Panc1 (cell line): ENCODE data around the gene PXDN. TPM values are rescaled to one million over a fixed set of nuclear protein-coding genes. Genes with fewer than 3 reads are reported as not detected.
A peak's percentile ranks its signal among the peaks of the same experiment; 100 is the strongest.

Source experiments
- ATAC-seq: fragments of 200-7000 bp; cut with Tn5 transposase; 2 replicates; pipeline ENCODE4 v1.9.1; 2020; ENCODE audit warnings: mild to moderate bottlenecking, moderate library complexity
- BruUV-seq: library from RNA; stranded (reverse); fragments of 400-500 nt; replicated peaks from 2 replicates; lab custom pipeline; 2021; lab: Mats Ljungman, UMichigan
- CTCF ChIA-PET: fragments of 300-600 bp; sonication (Branson Sonifier 250); formaldehyde crosslinking; loops from one replicate; lab custom pipeline; 2022; ENCODE audit warnings: antibody characterized with exemption; lab: Charles Lee
- POLR2A ChIA-PET: fragments of 300-600 bp; sonication (Branson Sonifier 250); formaldehyde crosslinking; loops from one replicate; lab custom pipeline; 2022; ENCODE audit warnings: antibody characterized with exemption; lab: Charles Lee
- DNase-seq: peaks from one replicate; pipeline ENCODE4 v3.0.0-alpha.2; 2010; ENCODE audit warnings: low read depth, low spot score
- H3K27ac ChIP-seq: 2 replicates; pipeline ENCODE4 v1.5.1; 2011; ENCODE audit warnings: mild to moderate bottlenecking, low read length, inconsistent platforms
- H3K27me3 ChIP-seq: fragments of 200-500 bp; sonication (Bioruptor generic); 2 replicates; pipeline ENCODE4 v1.6.0; 2014; ENCODE audit warnings: low read length, inconsistent platforms; ENCODE audit not compliant: control insufficient read depth, insufficient read depth
- H3K36me3 ChIP-seq: fragments of 200-500 bp; sonication (Bioruptor generic); 2 replicates; pipeline ENCODE4 v1.5.1; 2014; ENCODE audit warnings: inconsistent platforms, mild to moderate bottlenecking, low read length, moderate library complexity; ENCODE audit not compliant: control insufficient read depth, insufficient read depth
- H3K4me1 ChIP-seq: 2 replicates; pipeline ENCODE4 v1.5.1; 2011; ENCODE audit warnings: inconsistent platforms, mild to moderate bottlenecking, low read length, moderate library complexity; ENCODE audit not compliant: control insufficient read depth, insufficient read depth
- H3K4me3 ChIP-seq, 2 experiments: 2 replicates each; pipeline ENCODE4 v1.5.1; 2011 to 2012; ENCODE audit warnings: low read depth in 2 of 2, low read length in 2 of 2, mild to moderate bottlenecking in 2 of 2, inconsistent platforms in 1 of 2, moderate library complexity in 1 of 2
- H3K9me3 ChIP-seq: fragments of 200-500 bp; sonication (Bioruptor generic); 2 replicates; pipeline ENCODE4 v1.5.1; 2014; ENCODE audit warnings: low read depth, mild to moderate bottlenecking, inconsistent platforms, low read length, moderate library complexity; ENCODE audit not compliant: control insufficient read depth, insufficient read depth
- CTCF ChIP-seq: fragments of 450-650 bp; IDR thresholded peaks from 2 replicates; pipeline ENCODE4 v1.5.1; 2017; ENCODE audit warnings: mild to moderate bottlenecking
- POLR2AphosphoS5 ChIP-seq: IDR thresholded peaks from 2 replicates; pipeline ENCODE4 v1.6.1; 2012; ENCODE audit warnings: mild to moderate bottlenecking, low read depth, low read length, moderate library complexity
- REST ChIP-seq, 2 experiments: IDR thresholded peaks; 2 replicates each; pipeline ENCODE4 v1.6.1; 2011 to 2012; ENCODE audit warnings: low read depth in 2 of 2, control low read depth in 1 of 2, low read length in 1 of 2, mild to moderate bottlenecking in 1 of 2, moderate library complexity in 1 of 2; ENCODE audit not compliant: insufficient read depth in 1 of 2
- SIN3A ChIP-seq: IDR thresholded peaks from 2 replicates; pipeline ENCODE4 v1.6.1; 2012; ENCODE audit warnings: low read depth, mild to moderate bottlenecking, low read length, moderate library complexity, borderline replicate concordance; ENCODE audit not compliant: insufficient read depth
- TCF7L2 ChIP-seq: IDR thresholded peaks from 2 replicates; pipeline ENCODE4 v1.6.1; 2011; ENCODE audit warnings: mild to moderate bottlenecking, low read depth, low read length, inconsistent platforms
- in situ Hi-C: cut with HindIII; loops from 2 replicates; pipeline ENCODE4 v1.10.0; 2016; ENCODE audit warnings: low sequenced_read_pairs, low pct_unique_long_range_greater_than_20kb
- intact Hi-C: fragments of 100-400 bp; cut with micrococcal nuclease; formaldehyde crosslinking; loops from one replicate; pipeline ENCODE4 v1.10.0; 2022; ENCODE audit not compliant: unreplicated experiment
- total RNA-seq: library from RNA; stranded (reverse); gene quantifications from one replicate; pipeline ENCODE4 v1.2.1, GENCODE V29; 2021; ENCODE audit not compliant: unreplicated experiment

Gene PXDN
- total RNA-seq, 1 experiment from 2014 or later = 2.5 TPM

DNA sequence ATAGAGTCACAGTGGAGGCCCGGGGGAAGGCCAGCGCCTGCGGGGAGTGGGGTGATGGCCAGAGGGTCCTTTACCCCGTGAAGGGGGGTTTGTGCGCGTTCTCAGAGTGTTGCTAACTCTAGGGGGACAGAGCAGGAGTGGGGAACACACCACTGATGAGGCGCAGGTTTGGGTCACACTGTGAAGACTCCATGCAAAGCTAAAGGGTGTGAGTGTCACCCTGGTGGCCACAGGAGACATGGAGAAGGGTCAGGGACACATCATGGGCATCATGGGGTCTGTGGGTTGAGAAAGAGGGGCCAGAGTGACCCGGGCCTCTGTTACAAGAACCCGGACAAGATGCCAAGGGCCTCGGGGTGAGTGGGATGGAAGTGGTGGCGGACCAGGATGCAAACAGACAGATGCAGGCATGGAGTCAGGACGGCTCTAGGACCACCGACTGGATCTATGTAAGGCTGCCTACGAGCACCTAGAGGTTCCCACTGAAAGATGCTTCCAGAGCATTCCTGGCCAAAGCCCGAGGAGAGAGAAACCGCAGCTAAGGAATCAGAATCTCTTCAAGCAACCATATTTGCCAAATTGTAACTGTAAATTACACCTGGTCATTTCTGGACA is 84.3 kb downstream of the PXDN start:
- H3K4me1 ChIP-seq = peaks cover 15% of the 10 kb centered on the region
- H3K27me3 ChIP-seq = no peaks in the 10 kb centered on the region
- ATAC-seq = no peak
- peak overlapping the region; percentile 61 for H3K27ac ChIP-seq
- no peak overlapping the region for H3K4me3 ChIP-seq
- no peak for DNase-seq
- no peaks in the 10 kb centered on the region for H3K9me3 ChIP-seq
- ChIA-PET CTCF (no interaction called here), POLR2A (no interaction called here)
- no peaks in the 10 kb centered on the region for H3K36me3 ChIP-seq
- intact Hi-C loops (no loop called here), in situ Hi-C loops (no loop called here)
- no TSS peak for BruUV-seq
- TF ChIP-seq CTCF = no peak
- TF ChIP-seq POLR2AphosphoS5 = no peak
- no peak for TF ChIP-seq TCF7L2
- TF ChIP-seq SIN3A = no peak
- no peak for TF ChIP-seq REST (IDR thresholded peaks at IDR 0.05; ENCODE audit: insufficient read depth in 1 of 2, low read depth in 2 of 2, low read length in 1 of 2)

- POLR2A ChIA-PET = no interaction called here
- DNase-seq = no peak
- H3K27ac ChIP-seq = peak overlapping the region; percentile 45
- no peaks in the 10 kb centered on the region for H3K27me3 ChIP-seq
- in situ Hi-C loops (no loop called here), intact Hi-C loops (no loop called here)
- no TSS peak for BruUV-seq
- H3K36me3 ChIP-seq = no peaks in the 10 kb centered on the region
- TF ChIP-seq REST (IDR thresholded peaks at IDR 0.05; ENCODE audit: insufficient read depth in 1 of 2, low read depth in 2 of 2, low read length in 1 of 2) = no peak
- TF ChIP-seq TCF7L2 = no peak
- TF ChIP-seq POLR2AphosphoS5 = no peak
- no peak for TF ChIP-seq SIN3A
- TF ChIP-seq CTCF = no peak
- no peak overlapping the region for H3K4me3 ChIP-seq
- CTCF ChIA-PET = interaction anchor here (0.6 kb wide), 1 partner anchor 92 kb away, joined by 6 read pairs; no protein-coding TSS in a partner anchor
- peaks cover 15% of the 10 kb centered on the region for H3K4me1 ChIP-seq
- no peak for ATAC-seq
- no peaks in the 10 kb centered on the region for H3K9me3 ChIP-seq
Observed at GRCh38 chr2:1658394-1659151, 85.7 kb downstream of the PXDN start.
